GM12873 (cell line): ENCODE results near the gene ARID3A.

ENCODE experiments used
- TF ChIP-seq, protein P1 (sequence below): IDR thresholded peaks from 2 replicates; pipeline ENCODE4 v1.5.1; 2012; ENCODE audit warnings: low read depth, mild to moderate bottlenecking, moderate library complexity, low read length, control low read depth; ENCODE audit not compliant: insufficient read depth; ENCODE audit errors: missing control alignments

ARID3A gene

DNA sequence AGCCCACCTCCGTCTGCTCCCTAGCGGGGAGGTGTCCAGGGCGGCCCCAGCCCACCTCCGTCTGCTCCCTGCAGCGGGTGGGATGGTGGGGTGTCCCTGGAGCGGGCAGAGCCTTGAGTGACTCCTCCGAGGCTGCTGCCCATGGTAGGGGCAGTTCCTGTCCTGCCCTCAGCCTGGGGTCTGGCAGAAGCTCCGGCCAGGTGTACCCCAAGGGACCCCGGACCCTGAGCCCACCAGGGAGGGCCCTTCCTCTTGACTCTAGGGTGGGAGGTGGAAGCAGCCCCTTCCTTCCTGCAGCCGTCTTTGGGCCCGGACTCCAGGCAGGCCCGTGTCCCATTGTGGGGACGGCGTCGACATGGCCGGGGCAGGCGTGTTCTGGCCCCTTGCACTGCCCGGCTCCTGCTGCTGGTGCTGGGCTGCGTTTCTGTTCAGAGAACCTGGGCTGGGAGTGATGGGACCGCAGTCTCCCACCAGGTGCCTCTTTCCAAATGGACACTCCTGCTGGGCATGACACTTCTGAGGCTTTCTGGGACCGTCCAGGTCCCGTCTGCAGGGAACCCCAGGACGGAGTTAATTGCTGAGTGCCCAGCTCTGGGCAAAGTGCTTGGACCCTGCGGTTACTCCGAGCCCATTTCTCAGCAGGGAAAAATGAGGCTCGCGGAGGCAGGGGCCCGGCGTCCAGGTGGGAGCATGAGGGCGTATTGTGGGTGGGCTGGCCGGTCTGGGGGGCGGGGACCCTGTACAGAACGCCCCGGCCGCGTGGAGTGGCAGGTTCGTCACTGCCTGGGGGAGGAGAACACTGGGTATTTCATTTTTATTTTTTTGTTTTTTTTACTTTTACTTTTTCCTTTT is 19.8 kb downstream of the ARID3A start:
- TF ChIP-seq, protein P1, sequence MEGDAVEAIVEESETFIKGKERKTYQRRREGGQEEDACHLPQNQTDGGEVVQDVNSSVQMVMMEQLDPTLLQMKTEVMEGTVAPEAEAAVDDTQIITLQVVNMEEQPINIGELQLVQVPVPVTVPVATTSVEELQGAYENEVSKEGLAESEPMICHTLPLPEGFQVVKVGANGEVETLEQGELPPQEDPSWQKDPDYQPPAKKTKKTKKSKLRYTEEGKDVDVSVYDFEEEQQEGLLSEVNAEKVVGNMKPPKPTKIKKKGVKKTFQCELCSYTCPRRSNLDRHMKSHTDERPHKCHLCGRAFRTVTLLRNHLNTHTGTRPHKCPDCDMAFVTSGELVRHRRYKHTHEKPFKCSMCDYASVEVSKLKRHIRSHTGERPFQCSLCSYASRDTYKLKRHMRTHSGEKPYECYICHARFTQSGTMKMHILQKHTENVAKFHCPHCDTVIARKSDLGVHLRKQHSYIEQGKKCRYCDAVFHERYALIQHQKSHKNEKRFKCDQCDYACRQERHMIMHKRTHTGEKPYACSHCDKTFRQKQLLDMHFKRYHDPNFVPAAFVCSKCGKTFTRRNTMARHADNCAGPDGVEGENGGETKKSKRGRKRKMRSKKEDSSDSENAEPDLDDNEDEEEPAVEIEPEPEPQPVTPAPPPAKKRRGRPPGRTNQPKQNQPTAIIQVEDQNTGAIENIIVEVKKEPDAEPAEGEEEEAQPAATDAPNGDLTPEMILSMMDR, result no peak

DNA sequence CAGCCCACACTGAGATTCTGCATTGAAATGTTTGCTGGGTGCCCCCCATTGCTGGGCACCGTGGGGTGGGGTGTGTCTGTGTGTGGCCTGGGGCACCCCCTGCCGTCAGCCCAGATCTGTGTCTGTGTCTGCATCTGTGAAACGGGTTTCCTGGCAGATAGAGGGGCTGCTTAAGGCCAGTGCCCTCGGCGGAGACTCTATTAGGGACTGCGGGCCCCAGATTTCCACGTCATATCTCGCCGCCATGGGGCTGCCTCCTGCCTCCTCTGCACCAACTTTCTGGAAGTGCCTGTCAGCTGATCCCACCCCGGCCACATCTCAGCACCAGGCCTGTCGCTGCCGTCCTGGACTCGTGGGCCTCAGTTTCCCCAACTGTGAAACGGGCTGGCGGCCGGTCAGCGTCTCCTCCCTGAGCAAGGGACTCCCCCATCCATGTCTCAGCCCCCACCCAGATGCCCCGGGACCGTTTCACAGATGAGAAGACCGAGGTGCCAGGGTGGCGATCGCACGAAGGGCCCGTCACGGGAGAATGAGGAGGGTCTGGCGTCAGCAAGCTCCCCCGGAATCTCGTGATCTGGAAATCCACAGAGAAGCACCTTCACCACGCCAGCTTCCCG is 21.4 kb downstream of the ARID3A start:
- TF ChIP-seq, protein P1, result peak; percentile 33

DNA sequence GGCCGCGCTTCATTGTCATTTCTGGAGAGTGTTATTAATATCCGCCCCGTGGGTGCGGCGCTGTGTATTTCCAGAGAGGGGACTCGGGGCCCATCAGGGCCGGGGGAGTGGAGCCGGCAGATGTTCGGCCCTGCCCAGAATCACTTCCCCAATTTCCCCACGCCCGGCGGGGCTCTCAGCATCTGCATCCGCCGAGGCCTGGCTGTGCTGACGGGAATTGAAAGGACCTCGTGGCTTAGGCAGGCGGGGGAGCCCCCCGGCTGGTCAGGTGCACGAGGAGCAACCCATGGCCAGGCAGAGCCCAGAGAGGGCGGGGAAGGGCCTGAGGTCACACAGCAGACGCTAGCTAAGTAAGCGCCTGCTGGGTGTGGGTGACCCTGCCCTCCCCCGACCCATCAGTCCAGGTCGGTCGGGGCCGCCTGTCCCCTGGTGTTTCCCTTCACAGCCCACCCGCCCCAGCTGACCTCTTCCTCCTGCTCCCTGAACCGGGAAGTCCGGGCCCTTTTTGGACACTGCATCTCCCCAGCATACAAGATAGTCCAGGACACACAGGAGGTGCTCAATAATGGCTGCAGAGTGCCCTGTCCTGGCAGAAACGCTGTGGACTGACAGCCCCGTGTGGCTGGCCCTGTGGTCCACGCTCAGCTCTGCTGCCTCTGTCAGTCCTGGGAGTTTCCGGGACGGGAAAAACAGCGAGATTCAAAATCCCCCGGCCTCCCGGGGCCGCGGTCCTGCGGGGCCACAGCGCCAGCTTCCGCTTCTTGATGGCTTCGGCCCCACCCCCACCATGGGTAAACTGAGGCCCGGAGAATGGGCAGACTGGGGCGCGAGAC is 22.1 kb downstream of the ARID3A start:
- TF ChIP-seq, protein P1, result no peak

DNA sequence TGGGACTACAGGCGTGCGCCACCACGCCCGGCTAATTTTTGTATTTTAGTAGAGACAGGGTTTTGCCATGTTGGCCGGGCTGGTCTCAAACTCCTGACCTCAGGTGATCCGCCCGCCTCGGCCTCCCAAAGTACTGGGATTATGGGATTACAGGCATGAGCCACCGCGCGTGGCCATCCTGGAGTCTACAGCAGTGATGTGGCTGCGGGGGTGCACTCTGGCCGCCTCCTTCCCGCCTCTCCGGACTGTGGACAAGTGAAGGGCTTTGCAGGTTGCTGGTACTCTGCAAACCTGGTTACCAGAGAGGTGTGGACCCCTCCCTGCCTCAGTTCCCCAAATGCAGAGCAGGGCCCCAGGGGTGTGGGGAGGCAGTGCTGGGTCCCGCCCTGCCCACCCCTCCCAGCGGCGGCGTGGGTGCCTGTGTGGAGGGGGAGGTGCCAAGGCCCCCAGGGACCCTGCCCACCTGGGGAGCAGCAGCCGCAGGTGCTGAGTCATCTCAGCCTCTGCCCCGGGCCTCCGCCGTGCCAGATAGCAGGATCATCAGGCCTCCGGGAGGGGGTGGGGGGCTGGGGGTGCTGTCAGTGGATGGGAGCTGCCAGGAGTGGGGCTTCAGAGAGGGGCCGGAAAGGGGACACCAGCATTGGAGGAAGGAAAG is 23.1 kb downstream of the ARID3A start:
- TF ChIP-seq, protein P1, result no peak

DNA sequence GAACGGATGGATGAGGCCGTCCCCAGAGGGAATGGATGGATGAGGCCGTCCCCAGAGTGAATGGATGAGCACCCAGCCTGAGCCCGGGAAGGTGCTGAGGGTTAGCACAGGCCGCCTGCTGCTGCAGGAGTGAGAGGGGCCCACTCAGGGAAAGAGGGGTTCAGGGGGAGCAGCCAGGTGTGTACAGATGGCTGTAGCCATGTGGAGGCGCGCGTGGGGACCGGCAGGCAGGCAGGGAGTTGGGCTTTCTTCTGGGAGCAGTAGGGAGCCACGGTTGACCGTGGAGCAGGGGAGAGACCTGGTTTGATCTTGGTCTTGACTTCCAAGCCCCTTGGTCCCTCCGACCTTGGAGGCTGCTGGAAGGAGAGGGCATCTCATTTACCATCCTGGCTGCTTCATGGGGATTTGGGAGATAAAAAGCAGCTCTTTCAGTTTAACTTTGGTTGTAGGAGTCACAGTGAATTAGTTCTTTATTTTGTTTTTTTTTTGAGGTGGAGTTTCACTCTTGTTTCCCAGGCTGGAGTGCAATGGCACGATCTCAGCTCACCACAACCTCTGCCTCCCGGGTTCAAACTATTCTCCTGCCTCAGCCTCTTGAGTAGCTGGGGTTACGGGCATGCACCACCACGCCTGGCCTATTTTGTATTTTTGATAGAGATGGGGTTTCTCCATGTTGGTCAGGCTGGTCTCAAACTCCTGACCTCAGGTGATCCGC is 24.7 kb downstream of the ARID3A start:
- TF ChIP-seq, protein P1, result no peak

DNA sequence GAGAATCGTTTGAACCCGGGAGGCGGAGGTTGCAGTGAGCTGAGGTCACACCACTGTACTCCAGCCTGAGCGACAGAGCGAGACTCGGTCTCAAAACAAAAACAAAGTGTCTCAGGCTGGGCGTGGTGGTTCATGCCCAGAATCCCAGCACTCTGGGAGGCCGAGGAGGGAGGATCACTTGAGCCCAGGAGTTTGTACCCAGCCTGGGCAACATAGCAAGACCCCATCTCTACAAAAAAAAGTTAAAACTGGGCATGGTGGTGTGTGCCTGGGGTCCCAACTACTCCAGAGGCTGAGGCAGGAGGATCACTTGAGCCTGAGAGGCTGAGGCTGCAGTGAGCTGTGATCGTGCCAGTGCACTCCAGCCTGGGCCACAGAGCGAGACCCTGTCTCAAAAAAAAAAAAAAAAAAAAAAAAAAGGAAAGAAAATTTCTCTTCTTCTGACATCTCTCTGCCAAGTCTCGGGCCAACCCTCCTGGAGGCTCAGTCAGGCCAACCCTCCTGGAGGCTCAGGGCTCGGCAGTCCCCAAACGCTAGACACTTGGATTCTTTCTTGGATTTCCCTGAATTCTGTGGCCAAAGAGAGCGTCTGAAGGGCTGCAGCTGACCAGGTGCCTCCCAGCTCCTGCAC is 26.3 kb downstream of the ARID3A start:
- TF ChIP-seq, protein P1, result no peak
